K562 (cell line): ENCODE data around the gene AMOTL1. TPM values are rescaled to one million over a fixed set of nuclear protein-coding genes. Genes with fewer than 3 reads are reported as not detected.

Source experiments
- ARID3B ChIP-seq: fragments of 250-450 bp; sonication (Bioruptor Pico); IDR thresholded peaks from 2 replicates; pipeline ENCODE4 v1.4.0; 2020; ENCODE audit warnings: borderline replicate concordance
- BACH1 ChIP-seq: fragments of 200-800 bp; sonication (Bioruptor generic); IDR thresholded peaks from 2 replicates; pipeline ENCODE4 v1.6.1; 2016; ENCODE audit warnings: missing genetic modification characterization, missing compliant biosample characterization
- CBX3 ChIP-seq, 2 experiments: IDR thresholded peaks; 1 replicate in 1 of 2; 2 replicates in 1 of 2; pipeline ENCODE4 v1.6.1; 2012; ENCODE audit warnings: inconsistent platforms in 2 of 2, low read length in 2 of 2, borderline replicate concordance in 1 of 2, control low read depth in 1 of 2
- FOXO4 ChIP-seq: fragments of 450-650 bp; formaldehyde crosslinking; IDR thresholded peaks from 2 replicates; pipeline ENCODE4 v1.4.0; 2020; ENCODE audit warnings: mild to moderate bottlenecking, moderate library complexity
- GTF2A2 ChIP-seq: IDR thresholded peaks from 2 replicates; pipeline ENCODE4 v1.6.1; 2016; ENCODE audit warnings: mild to moderate bottlenecking, missing genetic modification characterization, missing compliant biosample characterization
- HDAC1 ChIP-seq, 2 experiments: fragments of 450-650 bp; IDR thresholded peaks; 2 replicates each; pipeline ENCODE4 v1.6.1; 2016 to 2017; ENCODE audit warnings: inconsistent platforms in 1 of 2, mild to moderate bottlenecking in 1 of 2, moderate library complexity in 1 of 2
- HDAC2 ChIP-seq: fragments of 450-650 bp; IDR thresholded peaks from 2 replicates; pipeline ENCODE4 v1.6.1; 2016; ENCODE audit warnings: mild to moderate bottlenecking
- NR4A1 ChIP-seq, 2 experiments: fragments of 250-450 bp in 1 of 2; fragments of 450-650 bp in 1 of 2; sonication (Bioruptor Pico) in 1 of 2; IDR thresholded peaks; 2 replicates each; pipeline versions ENCODE4 v1.4.0 to v1.6.1; 2016 to 2020; ENCODE audit warnings: mild to moderate bottlenecking in 2 of 2, missing compliant biosample characterization in 1 of 2, missing genetic modification characterization in 1 of 2, moderate library complexity in 1 of 2
- PHTF2 ChIP-seq: fragments of 250-450 bp; sonication (Bioruptor Pico); IDR thresholded peaks from 2 replicates; pipeline ENCODE4 v1.5.0; 2021; ENCODE audit warnings: mild to moderate bottlenecking
- PTBP1 ChIP-seq: fragments of 200-400 bp; formaldehyde crosslinking; IDR thresholded peaks from 2 replicates; pipeline ENCODE4 v1.6.1; 2017; ENCODE audit warnings: low read depth, low read length
- SMAD3 ChIP-seq: fragments of 450-650 bp; formaldehyde crosslinking; conservative IDR thresholded peaks from 2 replicates; pipeline ENCODE4 v1.4.0; 2020; ENCODE audit warnings: mild to moderate bottlenecking
- SNIP1 ChIP-seq: fragments of 450-650 bp; IDR thresholded peaks from 2 replicates; pipeline ENCODE4 v1.7.1; 2017; ENCODE audit warnings: low read depth, mild to moderate bottlenecking
- SNRNP70 ChIP-seq: fragments of 200-400 bp; formaldehyde crosslinking; optimal IDR thresholded peaks from 2 replicates; pipeline ENCODE3; 2017; ENCODE audit warnings: low read depth, low read length
- TAF15 ChIP-seq: fragments of 200-400 bp; formaldehyde crosslinking; IDR thresholded peaks from 2 replicates; pipeline ENCODE4 v1.6.1; 2017; ENCODE audit warnings: mild to moderate bottlenecking, low read depth, low read length, moderate library complexity
- TAF9B ChIP-seq: fragments of 450-650 bp; IDR thresholded peaks from 2 replicates; pipeline ENCODE4 v1.6.1; 2018; ENCODE audit warnings: mild to moderate bottlenecking; ENCODE audit not compliant: partially characterized antibody
- TBL1XR1 ChIP-seq, 2 experiments: IDR thresholded peaks; 2 replicates each; pipeline ENCODE4 v1.6.1; 2012; ENCODE audit warnings: improper control_type of control experiment in 2 of 2, low read length in 2 of 2, mild to moderate bottlenecking in 1 of 2
- TRIM24 ChIP-seq, 2 experiments: fragments of 450-650 bp; IDR thresholded peaks; 2 replicates each; pipeline ENCODE4 v1.6.1; 2016
- XRCC3 ChIP-seq: fragments of 450-650 bp; IDR thresholded peaks from 2 replicates; pipeline ENCODE4 v1.6.1; 2017; ENCODE audit warnings: mild to moderate bottlenecking, moderate library complexity
- ZBTB26 ChIP-seq: fragments of 450-650 bp; formaldehyde crosslinking; IDR thresholded peaks from 2 replicates; pipeline ENCODE4 v1.4.0; 2022; ENCODE audit warnings: missing genetic modification characterization
- ZBTB5 ChIP-seq: fragments of 450-650 bp; IDR thresholded peaks from 2 replicates; pipeline ENCODE4 v1.6.1; 2017; ENCODE audit warnings: antibody characterized with exemption
- ZC3H8 ChIP-seq: fragments of 450-650 bp; IDR thresholded peaks from 2 replicates; pipeline ENCODE4 v1.6.1; 2017
- ZEB2 ChIP-seq: fragments of 450-650 bp; IDR thresholded peaks from 2 replicates; pipeline ENCODE4 v1.6.1; 2016
- ZFP30 ChIP-seq: fragments of 250-450 bp; sonication (Bioruptor Pico); IDR thresholded peaks from 2 replicates; pipeline ENCODE4 v1.8.0; 2022; ENCODE audit warnings: moderate library complexity, mild to moderate bottlenecking, inconsistent platforms, borderline replicate concordance
- ZNF316 ChIP-seq: fragments of 450-650 bp; IDR thresholded peaks from 2 replicates; pipeline ENCODE4 v1.6.1; 2016
- ZNF830 ChIP-seq: fragments of 250-450 bp; sonication (Bioruptor Pico); IDR thresholded peaks from 2 replicates; pipeline ENCODE4 v1.5.0; 2021; ENCODE audit warnings: mild to moderate bottlenecking
- polyA plus RNA-seq, 8 experiments: library from polyadenylated mRNA; depleted of rRNA in 4 of 8; stranded (reverse) in 5 of 8; unstranded in 3 of 8; fragments of >200 nt; fragmentation: Nextera tagmentation in 2 of 8; fragmentation: Illumina TruSeq in 1 of 8; extraction: Ambion mirVana in 2 of 8; extraction: Trizol in 1 of 8; gene quantifications; 2 replicates each; pipeline versions ENCODE4 v1.2.1 to v1.2.3, GENCODE V29; 2011 to 2014; ENCODE audit warnings: inconsistent platforms in 1 of 8, missing spikeins in 1 of 8
- total RNA-seq, 7 experiments: library from RNA; depleted of rRNA in 6 of 7; stranded (reverse); fragments of >200 nt in 6 of 7; fragmentation: Illumina TruSeq in 2 of 7; extraction: Trizol in 2 of 7; gene quantifications; 2 replicates each; pipeline versions ENCODE4 v1.2.1 to v1.2.3, GENCODE V29; 2011 to 2021; ENCODE audit warnings: low replicate concordance in 1 of 7

Gene AMOTL1
- total and polyA plus RNA-seq, 9 of the 15 experiments (the other 6 are each of a cell fraction or from before 2014, with no cell fraction given) = 4.0 to 35.4 (median 14.0) TPM

- TF ChIP-seq TBL1XR1 (IDR thresholded peaks at IDR 0.05; ENCODE audit: low read length in 2 of 2) = 0 out of 4 replicates have a peak, but pooled peaks of 1 of the 2 experiments have one; percentile 43
- 0 out of 4 replicates have a peak, but pooled peaks of 1 of the 2 experiments have one; percentile 30 for TF ChIP-seq HDAC1 (IDR thresholded peaks at IDR 0.05)
- no peak for TF ChIP-seq SNRNP70
- peak; percentile 52; the same call in 1 of the 2 replicates for TF ChIP-seq HDAC2
- TF ChIP-seq PHTF2 (CRISPR knock-in tag) = no peak
- no peak for TF ChIP-seq ZNF316
- TF ChIP-seq GTF2A2 (tag) = no peak
- no peak for TF ChIP-seq ZNF830 (CRISPR knock-in tag)
- TF ChIP-seq CBX3 (IDR thresholded peaks at IDR 0.05; ENCODE audit: borderline replicate concordance in 1 of 2, low read length in 2 of 2) = no peak
- no peak for TF ChIP-seq SNIP1
- no peak for TF ChIP-seq ZBTB5
- TF ChIP-seq ZEB2 = peak; percentile 29; the same call in 1 of the 2 replicates
- TF ChIP-seq ZBTB26 (CRISPR knock-in tag) = no peak
- no peak for TF ChIP-seq BACH1
- TF ChIP-seq ARID3B (CRISPR knock-in tag) = no peak
- no peak for TF ChIP-seq PTBP1
- no peak for TF ChIP-seq TAF9B
- no peak for TF ChIP-seq ZC3H8
- peak in 1 of 2 experiments; percentile 39; a peak in 1 of 4 replicates for TF ChIP-seq TRIM24 (IDR thresholded peaks at IDR 0.05)
- no peak for TF ChIP-seq NR4A1 (CRISPR knock-in tag; IDR thresholded peaks at IDR 0.05)
- TF ChIP-seq NR4A1 (tag; IDR thresholded peaks at IDR 0.05) = 0 out of 2 replicates have a peak, but pooled peaks have one; percentile 69
- no peak for TF ChIP-seq FOXO4
- TF ChIP-seq TAF15 = no peak
- no peak for TF ChIP-seq ZFP30 (CRISPR knock-in tag)
- TF ChIP-seq SMAD3 (CRISPR knock-in tag) = 0 out of 2 replicates have a peak, but pooled peaks have one; percentile 14
- no peak for TF ChIP-seq XRCC3
Observed at GRCh38 chr11:94731880-94732601, 36.1 kb upstream of the AMOTL1 start (continued).
